RWPE1 (cell line): ENCODE data around the gene CPN2.

Experiments
- CTCF ChIA-PET: fragments of 350-600 bp; sonication (Branson Sonifier 250); formaldehyde crosslinking; extraction: SDS; loops from one replicate; lab custom pipeline; 2021; lab: Yijun Ruan, JAX
- POLR2A ChIA-PET: fragments of 400-600 bp; formaldehyde crosslinking; extraction: SDS; loops from one replicate; lab custom pipeline; 2020; ENCODE audit warnings: antibody characterized with exemption; ENCODE audit not compliant: low non-redundant PET; lab: Yijun Ruan, JAX
- DNase-seq: peaks from one replicate; pipeline ENCODE4 v3.0.0; 2012; ENCODE audit warnings: low spot score
- H3K27ac ChIP-seq: fragments of 450-650 bp; 2 replicates; pipeline ENCODE4 v1.5.1; 2017
- CTCF ChIP-seq: fragments of 450-650 bp; conservative IDR thresholded peaks from 2 replicates; pipeline ENCODE4 v1.5.1; 2017; ENCODE audit warnings: low read depth, mild to moderate bottlenecking

Gene CPN2

GRCh38 chr3:194293546-194294198, 57.5 kb downstream of the CPN2 start:
- TF ChIP-seq CTCF: no peak
- ChIA-PET CTCF (interaction anchor here (0.6 kb wide), 1 partner anchor 90 kb away, joined by 4 read pairs; no protein-coding TSS in a partner anchor), POLR2A (no interaction called here)
- DNase-seq: no peak
- H3K27ac ChIP-seq: no peak overlapping the region

- POLR2A ChIA-PET: no interaction called here
- CTCF ChIA-PET: no interaction called here
- H3K27ac ChIP-seq: no peak overlapping the region
- DNase-seq: no peak
- no peak for TF ChIP-seq CTCF
Measured at GRCh38 chr3:194292331-194292730, 58.8 kb downstream of the CPN2 start.
